SK-N-SH treated with all-trans-retinoic acid at 6 μM for 48 hours (cell line): ENCODE results near the gene HOXA2.

ENCODE experiments used
- CREB5 ChIP-seq: fragments of 250-450 bp; sonication (Bioruptor Pico); IDR thresholded peaks from 2 replicates; pipeline ENCODE4 v1.5.1; 2020; ENCODE audit warnings: low read depth, mild to moderate bottlenecking, moderate library complexity
- CSDC2 ChIP-seq: fragments of 250-450 bp; sonication (Bioruptor Pico); IDR thresholded peaks from 2 replicates; pipeline ENCODE4 v1.5.0; 2020; ENCODE audit warnings: mild to moderate bottlenecking, moderate library complexity
- ESRRG ChIP-seq: fragments of 250-450 bp; sonication (Bioruptor Pico); IDR thresholded peaks from 2 replicates; pipeline ENCODE4 v1.6.1; 2021; ENCODE audit warnings: mild to moderate bottlenecking
- PATZ1 ChIP-seq: fragments of 250-450 bp; sonication (Bioruptor Pico); IDR thresholded peaks from 2 replicates; pipeline ENCODE4 v1.8.0; 2020; ENCODE audit warnings: mild to moderate bottlenecking, moderate library complexity, borderline replicate concordance
- TOX ChIP-seq: fragments of 250-450 bp; sonication (Bioruptor Pico); IDR thresholded peaks from 2 replicates; pipeline ENCODE4 v1.8.0; 2021; ENCODE audit warnings: mild to moderate bottlenecking, moderate library complexity, borderline replicate concordance
- ZFP30 ChIP-seq: fragments of 450-650 bp; formaldehyde crosslinking; IDR thresholded peaks from 2 replicates; pipeline ENCODE4 v1.5.0; 2022; ENCODE audit warnings: mild to moderate bottlenecking, moderate library complexity
- ZNF565 ChIP-seq: fragments of 450-650 bp; formaldehyde crosslinking; conservative IDR thresholded peaks from 2 replicates; pipeline ENCODE4 v1.5.0; 2020; ENCODE audit warnings: low read depth, mild to moderate bottlenecking, moderate library complexity

GRCh38 chr7:27112361-27112760, 9.9 kb upstream of the HOXA2 start:
- TF ChIP-seq TOX (CRISPR knock-in tag) = no peak
- TF ChIP-seq CREB5 (CRISPR knock-in tag) = no peak
- no peak for TF ChIP-seq ZFP30
- TF ChIP-seq PATZ1 (CRISPR knock-in tag) = no peak
- no peak for TF ChIP-seq ZNF565 (CRISPR knock-in tag)
- no peak for TF ChIP-seq ESRRG (CRISPR knock-in tag)
- TF ChIP-seq CSDC2 (CRISPR knock-in tag) = no peak
